Activated CD8-positive, alpha-beta memory T cell treated with anti-CD3 and anti-CD28 coated beads for 24 hours (primary cell): ENCODE data around the gene OGFR.

ENCODE experiments used
- DNase-seq: peaks from one replicate; pipeline ENCODE4 v3.0.0-alpha.2; 2020

Gene OGFR

DNA sequence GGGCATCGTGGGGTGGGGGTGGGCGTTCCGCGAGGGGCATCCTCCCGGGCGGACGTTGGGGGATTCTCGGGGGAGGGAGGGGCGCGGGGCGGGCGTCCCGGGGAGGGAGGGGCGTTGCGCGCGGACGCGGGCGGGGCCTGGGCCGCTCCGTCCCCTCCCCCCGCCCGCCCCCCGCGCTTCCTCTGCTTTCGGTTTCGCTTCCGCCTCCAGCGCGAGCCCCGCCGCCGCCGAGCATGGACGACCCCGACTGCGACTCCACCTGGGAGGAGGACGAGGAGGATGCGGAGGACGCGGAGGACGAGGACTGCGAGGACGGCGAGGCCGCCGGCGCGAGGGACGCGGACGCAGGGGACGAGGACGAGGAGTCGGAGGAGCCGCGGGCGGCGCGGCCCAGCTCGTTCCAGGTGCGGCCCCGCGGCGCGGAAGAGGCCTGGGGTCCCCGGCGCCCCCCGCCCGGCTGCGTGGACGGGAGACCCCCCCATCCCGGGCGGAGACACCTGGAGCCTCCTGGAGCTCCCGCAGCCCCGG is at the start of gene OGFR:
TSS of gene OGFR (plus strand) at position 209 of the 528 bp plus-strand sequence. CDS start at position 234, 25 bp downstream.
- peak; percentile 89 for DNase-seq

DNA sequence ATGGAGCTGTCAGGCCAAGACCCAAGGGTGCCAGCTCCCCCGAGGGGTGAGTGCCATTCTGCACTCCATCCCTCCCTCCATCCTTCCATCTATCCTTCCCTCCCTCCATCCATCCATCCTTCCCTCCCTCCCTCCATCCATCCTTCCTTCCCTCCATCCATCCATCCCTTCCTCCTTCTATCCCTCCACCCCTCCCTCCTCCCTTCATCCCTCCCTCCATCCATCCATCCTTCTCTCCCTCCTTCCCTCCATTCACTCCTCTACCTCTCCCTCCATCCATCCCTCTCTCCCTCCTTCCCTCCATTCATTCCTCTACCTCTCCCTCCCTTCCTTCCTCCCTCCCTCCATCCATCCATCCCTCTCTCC is 49.7 kb upstream of the OGFR start:
- no peak for DNase-seq

DNA sequence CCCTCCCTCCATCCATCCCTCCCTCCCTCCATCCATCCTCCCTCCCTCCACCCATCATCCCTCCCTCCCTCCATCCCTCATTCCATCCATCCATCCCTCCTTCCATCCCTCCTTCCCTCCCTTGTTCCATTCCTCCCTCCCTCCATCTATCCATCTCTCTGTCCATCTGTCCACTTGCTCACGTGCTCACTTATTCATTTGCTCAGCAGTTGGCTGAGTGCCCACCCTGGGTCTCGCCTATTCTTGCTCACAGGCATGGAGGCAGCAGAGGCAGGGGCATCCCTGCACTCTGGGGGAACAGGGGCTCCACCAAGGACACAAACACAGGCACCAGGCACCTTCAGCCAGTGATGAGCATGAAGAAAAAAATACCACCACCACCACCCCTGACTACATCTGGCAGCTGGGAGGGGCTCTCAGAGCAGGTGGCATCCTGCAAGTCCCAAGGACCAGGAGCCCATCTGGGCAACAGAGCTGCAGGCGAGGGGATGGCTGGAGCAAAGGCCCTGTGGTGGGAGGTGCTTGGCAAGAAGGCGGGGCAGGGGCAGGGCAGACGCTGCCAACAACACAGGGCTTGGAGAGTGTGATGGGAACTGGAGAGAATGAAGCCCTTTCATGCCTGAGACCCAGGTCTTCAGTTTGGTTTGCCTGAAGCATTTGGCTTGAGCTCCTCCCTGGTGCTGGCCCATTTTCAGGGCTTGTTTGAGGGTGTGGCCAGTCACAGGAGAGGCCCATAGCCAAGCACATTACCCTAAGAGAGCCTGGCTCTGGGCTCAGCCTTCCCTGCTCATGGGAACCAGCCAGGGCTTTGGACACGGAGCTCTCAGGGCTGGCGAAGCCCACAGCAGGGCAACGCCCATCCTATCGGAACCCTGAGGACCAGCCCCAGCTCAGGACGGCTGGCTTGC is 48.6 kb upstream of the OGFR start:
- DNase-seq = no peak

- DNase-seq = no peak
These were observed 46.3 kb upstream of the OGFR start for GRCh38 chr20:62758226-62758912.

- DNase-seq = no peak
These were observed 44.6 kb upstream of the OGFR start for GRCh38 chr20:62759981-62760431.

DNA sequence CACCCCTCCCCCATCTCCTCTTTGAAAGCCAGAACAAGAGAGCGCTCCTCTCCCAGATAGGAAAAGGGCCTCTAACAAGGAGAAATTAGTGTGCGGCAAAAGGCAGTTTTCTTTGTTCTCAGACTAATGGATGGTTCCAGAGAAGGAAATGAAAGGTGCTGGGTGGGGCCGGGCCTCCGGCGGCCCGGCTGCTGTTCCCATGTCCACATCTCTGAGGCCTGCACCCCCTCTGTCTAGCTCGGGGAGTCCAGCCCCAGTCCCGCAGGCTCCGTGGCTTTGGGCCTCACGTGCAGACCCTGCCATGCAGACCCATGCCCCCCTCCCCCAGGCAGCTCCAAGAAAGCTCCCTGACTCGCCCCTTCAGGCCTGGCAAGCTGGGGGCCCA is 44.2 kb upstream of the OGFR start:
- no peak for DNase-seq

- no peak for DNase-seq
These were observed 43.5 kb upstream of the OGFR start for GRCh38 chr20:62760856-62761758.

GRCh38 chr20:62761759-62762131 is 42.9 kb upstream of the OGFR start:
- no peak for DNase-seq

GRCh38 chr20:62762376-62762775 is 42.3 kb upstream of the OGFR start:
- no peak for DNase-seq

GRCh38 chr20:62762801-62763368 is 41.8 kb upstream of the OGFR start:
- DNase-seq = no peak

GRCh38 chr20:62763404-62763803 is 41.2 kb upstream of the OGFR start:
- no peak for DNase-seq

DNA sequence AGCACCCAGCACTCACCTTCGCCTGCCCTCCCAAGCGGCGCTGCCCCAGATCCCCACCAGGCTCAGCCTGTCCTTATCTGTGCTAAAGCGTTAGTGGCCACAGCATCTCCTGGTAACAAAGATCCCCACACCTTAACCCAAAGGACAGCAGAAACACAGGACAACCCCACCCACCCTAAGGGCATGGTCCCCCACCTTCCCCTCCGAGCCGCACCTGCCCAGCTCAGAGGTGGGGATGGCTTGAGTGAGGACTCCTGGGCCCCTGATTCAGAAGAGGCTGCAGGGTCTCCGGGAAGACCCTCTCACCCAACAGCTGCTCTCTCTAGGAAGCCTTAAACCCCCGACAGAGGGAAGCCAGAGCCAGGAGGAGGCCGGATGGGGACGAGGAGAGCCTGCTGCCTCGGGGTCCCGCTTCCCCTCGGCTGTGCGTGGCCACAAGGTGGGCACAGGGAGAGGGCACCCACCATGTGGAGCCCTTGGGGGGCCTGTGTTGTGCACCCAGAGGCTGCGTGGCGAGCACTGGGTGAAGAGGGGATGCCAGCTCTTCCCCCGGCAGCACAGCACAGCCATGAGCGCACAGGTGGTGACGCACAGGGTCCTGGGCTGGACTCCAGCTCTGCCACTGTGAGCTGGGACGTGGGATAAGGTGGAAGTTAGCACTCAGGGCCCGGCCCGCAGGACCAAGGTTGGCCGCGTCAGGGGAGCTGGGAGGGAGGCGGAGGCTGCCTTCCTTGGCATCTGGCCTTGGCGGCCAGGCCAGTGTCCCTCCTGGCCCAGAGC is 40.3 kb upstream of the OGFR start:
- DNase-seq = no peak

DNA sequence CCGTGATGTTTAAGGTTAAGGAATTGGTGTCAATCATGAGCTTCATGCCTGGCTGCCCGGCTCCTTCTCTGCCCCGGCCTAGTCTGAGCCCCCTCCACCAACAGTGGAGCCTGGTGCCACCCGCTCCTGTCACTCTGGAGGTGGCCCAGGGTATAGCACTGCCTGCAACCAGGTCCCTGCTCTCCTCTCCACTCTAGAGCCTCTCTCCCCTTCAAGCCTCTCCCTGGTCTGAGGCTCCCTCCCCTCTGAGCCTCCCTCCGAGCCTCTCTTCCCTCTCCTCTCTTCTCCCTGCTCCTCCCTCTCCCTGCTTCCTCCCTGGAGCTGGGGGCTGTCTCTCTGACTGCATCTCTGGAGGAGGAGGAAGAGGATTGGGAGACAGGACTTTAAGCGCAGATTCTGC is 39.6 kb upstream of the OGFR start:
- DNase-seq = no peak

- DNase-seq = no peak
These were observed 39.1 kb upstream of the OGFR start for GRCh38 chr20:62765432-62766070.

DNA sequence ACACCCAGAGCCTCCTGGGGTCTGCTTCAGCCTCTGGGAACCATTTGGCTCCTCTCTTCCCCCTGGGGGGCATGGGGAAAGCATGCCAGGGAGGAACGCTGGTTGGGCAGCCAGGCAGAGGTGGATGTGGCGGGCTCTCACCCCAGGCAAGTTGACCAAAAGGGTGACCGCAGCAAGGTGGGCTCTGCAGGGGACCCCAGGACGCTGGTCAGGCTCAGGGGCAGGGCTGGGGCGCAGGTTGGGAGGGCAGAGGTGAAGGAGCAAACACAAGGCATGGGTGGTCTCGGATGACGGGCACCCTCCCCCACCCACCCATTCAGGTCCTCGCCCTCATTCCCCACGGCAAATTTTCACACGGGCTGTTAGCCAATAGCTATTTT is 38.6 kb upstream of the OGFR start:
- DNase-seq = no peak

- DNase-seq = no peak
These were observed 37.9 kb upstream of the OGFR start for GRCh38 chr20:62766716-62767115.

GRCh38 chr20:62768234-62768546 is 36.4 kb upstream of the OGFR start:
- DNase-seq = no peak

- no peak for DNase-seq
These were observed 35.9 kb upstream of the OGFR start for GRCh38 chr20:62768551-62769287.

GRCh38 chr20:62769346-62770071 is 35.1 kb upstream of the OGFR start:
- no peak for DNase-seq
